ENCODE measurements around the gene DIP2B. TPM values are rescaled to one million over a fixed set of nuclear protein-coding genes. Genes with fewer than 3 reads are reported as not detected.

DIP2B gene
- total and polyA plus RNA-seq, 2 of the 13 experiments (the other 11 are each of a cell fraction or from before 2014, with no cell fraction given) = 32.1 to 35.8 TPM

DNA sequence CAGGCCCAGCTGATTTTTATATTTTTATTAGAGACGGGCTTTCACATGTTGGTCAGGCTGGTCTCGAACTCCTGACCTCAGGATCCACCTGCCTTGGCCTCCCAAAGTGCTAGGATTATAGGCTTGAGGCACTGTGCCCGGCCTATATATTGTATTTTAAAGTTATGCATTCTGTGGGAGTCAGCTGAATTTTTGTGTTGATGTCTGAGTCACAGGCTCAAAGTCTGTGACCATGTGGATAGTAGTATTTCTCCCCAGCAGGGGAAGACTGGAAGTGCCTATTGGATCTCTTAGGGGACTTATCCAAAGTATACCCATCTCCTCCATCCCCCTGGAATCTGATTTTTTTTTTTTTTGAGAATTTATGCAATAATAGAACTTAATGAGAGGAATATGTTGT lies 215.3 kb downstream of the DIP2B start:
- POLR2A ChIA-PET = no interaction called here
- no peaks in the 10 kb centered on the region for H3K79me2 ChIP-seq (ENCODE audit: insufficient read depth, low read length)
- no peak overlapping the region for H3K9ac ChIP-seq (ENCODE audit: insufficient read depth, low read depth, low read length)
- no peaks in the 10 kb centered on the region for H4K20me1 ChIP-seq (ENCODE audit: insufficient read depth, low read length)
- no peaks in the 10 kb centered on the region for H3K27me3 ChIP-seq (ENCODE audit: control insufficient read depth in 1 of 2, insufficient read depth in 2 of 2, low read length in 2 of 2)
- H3K9me3 ChIP-seq (ENCODE audit: low read length) = no peaks in the 10 kb centered on the region
- H2AFZ ChIP-seq (ENCODE audit: low read length) = no peak overlapping the region
- DNase-seq (ENCODE audit: low spot score) = peak; percentile 21
- H3K4me3 ChIP-seq (replicated peaks in 1 of 3; ENCODE audit: insufficient read depth in 1 of 3, low read depth in 2 of 3, low read length in 3 of 3) = no peak overlapping the region
- ATAC-seq = peak; percentile 79
- in situ Hi-C loops (cut with HindIII; ENCODE audit: extremely low pct_ligation_motif_present, low pct_unique_long_range_greater_than_20kb) = no loop called here
- CTCF ChIA-PET (ENCODE audit: low intra/inter-chr PET ratio, low total read pairs) = no interaction called here
- H3K36me3 ChIP-seq (replicated peaks in 1 of 2; ENCODE audit: control insufficient read depth in 1 of 2, insufficient read depth in 2 of 2, low read length in 2 of 2) = peaks cover 24 to 72% of the 10 kb centered on the region in 2 experiments
- no peak for FAIRE-seq
- WGBS (ENCODE audit: low lambda C conversion rate) = 87% methylated on average over 3 of the region's 3 CpGs
- no peaks in the 10 kb centered on the region for H3K4me1 ChIP-seq (ENCODE audit: insufficient read depth, low read length)
- no peak overlapping the region for H3K4me2 ChIP-seq (ENCODE audit: low read depth, low read length)
- H3K27ac ChIP-seq (ENCODE audit: extremely low read length, insufficient read depth, low read length) = no peak overlapping the region
- no TSS peak for BruUV-seq (replicated peaks)
- intact Hi-C loops (cut with micrococcal nuclease; ENCODE audit: unreplicated experiment) = no loop called here
- TF ChIP-seq SMARCE1 (IDR thresholded peaks at IDR 0.05; ENCODE audit: borderline replicate concordance) (no peak), ZNF790 (CRISPR knock-in tag; IDR thresholded peaks at IDR 0.05; ENCODE audit: borderline replicate concordance) (no peak), SP1 (IDR thresholded peaks at IDR 0.05) (no peak), SP1 (CRISPR knock-in tag; IDR thresholded peaks at IDR 0.05) (no peak), ZNF816 (CRISPR knock-in tag; IDR thresholded peaks at IDR 0.05; ENCODE audit: borderline replicate concordance) (no peak), ARNT2 (CRISPR knock-in tag; IDR thresholded peaks at IDR 0.05; ENCODE audit: low read depth) (no peak), SNAPC4 (CRISPR knock-in tag; IDR thresholded peaks at IDR 0.05) (no peak), MAFK (conservative IDR thresholded peaks at IDR 0.05 in 1 of 2, IDR thresholded peaks at IDR 0.05 in 1 of 2; ENCODE audit: low read length in 2 of 2) (peak; percentile 53 to 55; a peak in 3 of 4 replicates), SAP130 (CRISPR knock-in tag; IDR thresholded peaks at IDR 0.05; ENCODE audit: low read depth) (peak; percentile 21; the same call in 1 of the 2 replicates), ZNF792 (CRISPR knock-in tag; IDR thresholded peaks at IDR 0.05) (no peak), TP53 (CRISPR knock-in tag; conservative IDR thresholded peaks at IDR 0.05) (no peak), GTF2F1 (IDR thresholded peaks at IDR 0.05; ENCODE audit: low read length) (no peak), HMG20A (CRISPR knock-in tag; IDR thresholded peaks at IDR 0.05; ENCODE audit: borderline replicate concordance) (no peak), U2AF2 (IDR thresholded peaks at IDR 0.05; ENCODE audit: low read depth, low read length) (no peak), ZNF75D (CRISPR knock-in tag; IDR thresholded peaks at IDR 0.05; ENCODE audit: borderline replicate concordance) (no peak), DNMT3B (CRISPR knock-in tag; conservative IDR thresholded peaks at IDR 0.05) (no peak), MIER3 (CRISPR knock-in tag; IDR thresholded peaks at IDR 0.05; ENCODE audit: borderline replicate concordance) (no peak)
- TF ChIP-seq, protein P1, sequence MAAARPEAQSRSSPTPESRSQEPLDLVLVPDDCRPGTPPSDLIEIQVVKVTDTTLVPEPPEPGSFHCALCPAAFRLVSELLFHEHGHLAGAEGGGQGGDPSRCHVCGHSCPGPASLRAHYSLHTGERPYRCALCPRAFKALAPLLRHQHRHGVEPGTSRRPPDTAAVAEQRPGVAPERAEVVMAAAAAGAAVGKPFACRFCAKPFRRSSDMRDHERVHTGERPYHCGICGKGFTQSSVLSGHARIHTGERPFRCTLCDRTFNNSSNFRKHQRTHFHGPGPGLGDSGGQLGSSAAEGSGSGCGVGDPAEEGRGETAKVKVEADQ (CRISPR knock-in tag; IDR thresholded peaks at IDR 0.05; ENCODE audit: borderline replicate concordance) = no peak
- TF ChIP-seq, protein P2, sequence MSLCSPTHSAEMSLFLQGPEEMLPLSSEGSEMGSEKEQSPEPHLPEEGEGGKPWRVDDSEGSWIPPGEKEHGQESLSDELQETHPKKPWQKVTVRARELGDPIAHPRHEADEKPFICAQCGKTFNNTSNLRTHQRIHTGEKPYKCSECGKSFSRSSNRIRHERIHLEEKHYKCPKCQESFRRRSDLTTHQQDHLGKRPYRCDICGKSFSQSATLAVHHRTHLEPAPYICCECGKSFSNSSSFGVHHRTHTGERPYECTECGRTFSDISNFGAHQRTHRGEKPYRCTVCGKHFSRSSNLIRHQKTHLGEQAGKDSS (CRISPR knock-in tag; IDR thresholded peaks at IDR 0.05; ENCODE audit: borderline replicate concordance, low read depth) = no peak
